ENCODE data around the gene ELFN2. TPM values are rescaled to one million over a fixed set of nuclear protein-coding genes. Genes with fewer than 3 reads are reported as not detected.

The ELFN2 gene
- total RNA-seq, 2 donors from 2014 or later, result 1.6 TPM; not detected in 1

GRCh38 chr22:37443086-37443485 lies 15.8 kb upstream of the ELFN2 start:
- TF ChIP-seq, protein P1, sequence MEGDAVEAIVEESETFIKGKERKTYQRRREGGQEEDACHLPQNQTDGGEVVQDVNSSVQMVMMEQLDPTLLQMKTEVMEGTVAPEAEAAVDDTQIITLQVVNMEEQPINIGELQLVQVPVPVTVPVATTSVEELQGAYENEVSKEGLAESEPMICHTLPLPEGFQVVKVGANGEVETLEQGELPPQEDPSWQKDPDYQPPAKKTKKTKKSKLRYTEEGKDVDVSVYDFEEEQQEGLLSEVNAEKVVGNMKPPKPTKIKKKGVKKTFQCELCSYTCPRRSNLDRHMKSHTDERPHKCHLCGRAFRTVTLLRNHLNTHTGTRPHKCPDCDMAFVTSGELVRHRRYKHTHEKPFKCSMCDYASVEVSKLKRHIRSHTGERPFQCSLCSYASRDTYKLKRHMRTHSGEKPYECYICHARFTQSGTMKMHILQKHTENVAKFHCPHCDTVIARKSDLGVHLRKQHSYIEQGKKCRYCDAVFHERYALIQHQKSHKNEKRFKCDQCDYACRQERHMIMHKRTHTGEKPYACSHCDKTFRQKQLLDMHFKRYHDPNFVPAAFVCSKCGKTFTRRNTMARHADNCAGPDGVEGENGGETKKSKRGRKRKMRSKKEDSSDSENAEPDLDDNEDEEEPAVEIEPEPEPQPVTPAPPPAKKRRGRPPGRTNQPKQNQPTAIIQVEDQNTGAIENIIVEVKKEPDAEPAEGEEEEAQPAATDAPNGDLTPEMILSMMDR (IDR thresholded peaks at IDR 0.05), result no peak
- TF ChIP-seq POLR2A (IDR thresholded peaks at IDR 0.05), result no peak
- ATAC-seq (no peak), DNase-seq (no peak)
- H3K36me3 ChIP-seq (replicated peaks in 1 of 2; ENCODE audit: insufficient read depth in 1 of 2, low read depth in 2 of 2), result no peaks in the 10 kb centered on the region
- peaks cover 0 to 5% (median 0%) of the 10 kb centered on the region in 3 donors for H3K9me3 ChIP-seq
- peaks cover 0 to 3% of the 10 kb centered on the region in 2 donors for H3K27me3 ChIP-seq
- H3K4me3 ChIP-seq, result no peak overlapping the region
- H3K4me1 ChIP-seq, result no peaks in the 10 kb centered on the region
- intact Hi-C loops (cut with DNase I), result no loop called here
- no peak overlapping the region for H3K27ac ChIP-seq
- 72 to 73% methylated on average over 7 of the region's 7 CpGs for WGBS, 2 donors

DNA sequence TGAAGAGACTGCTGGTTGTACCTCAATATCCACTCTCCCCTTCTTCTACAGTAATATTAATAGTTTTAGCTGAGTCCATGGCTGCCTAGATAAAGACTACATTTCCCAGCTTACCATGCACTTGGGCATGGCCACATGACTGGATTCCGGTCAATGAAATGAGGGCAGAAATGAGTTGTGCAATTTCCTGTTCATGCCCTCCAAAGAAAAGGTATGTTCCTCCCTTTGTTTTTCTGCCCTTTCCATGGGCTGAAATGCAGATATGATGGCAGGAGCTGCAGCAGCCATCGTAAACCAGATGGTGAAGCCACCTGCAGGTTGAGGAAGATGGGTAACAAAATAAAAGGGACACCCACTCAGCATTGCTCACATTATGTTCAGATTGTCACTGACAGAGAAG lies 15.3 kb upstream of the ELFN2 start:
- Histone ChIP-seq H3K27me3 (peaks cover 0 to 3% of the 10 kb centered on the region in 2 donors), H3K27ac (no peak overlapping the region), H3K4me3 (no peak overlapping the region), H3K36me3 (replicated peaks in 1 of 2; ENCODE audit: insufficient read depth in 1 of 2, low read depth in 2 of 2) (no peaks in the 10 kb centered on the region), H3K9me3 (peaks cover 0 to 5% (median 0%) of the 10 kb centered on the region in 3 donors), H3K4me1 (no peaks in the 10 kb centered on the region)
- ATAC-seq, result no peak
- no peak for TF ChIP-seq POLR2A (IDR thresholded peaks at IDR 0.05)
- TF ChIP-seq, protein P1 (IDR thresholded peaks at IDR 0.05), result no peak
- DNase-seq, result no peak
- WGBS, 2 donors, result 70 to 74% methylated on average over 2 of the region's 2 CpGs
- intact Hi-C loops (cut with DNase I), result no loop called here

GRCh38 chr22:37442135-37442534 lies 14.9 kb upstream of the ELFN2 start:
- Histone ChIP-seq H3K9me3 (peaks cover 0 to 5% (median 0%) of the 10 kb centered on the region in 3 donors), H3K4me3 (no peak overlapping the region), H3K4me1 (no peaks in the 10 kb centered on the region), H3K27ac (no peak overlapping the region), H3K36me3 (replicated peaks in 1 of 2; ENCODE audit: insufficient read depth in 1 of 2, low read depth in 2 of 2) (no peaks in the 10 kb centered on the region), H3K27me3 (peaks cover 0 to 3% of the 10 kb centered on the region in 2 donors)
- TF ChIP-seq, protein P1 (IDR thresholded peaks at IDR 0.05), result no peak
- no peak for TF ChIP-seq POLR2A (IDR thresholded peaks at IDR 0.05)
- ATAC-seq (no peak), DNase-seq (no peak)
- intact Hi-C loops (cut with DNase I), result no loop called here
- 44 to 63% methylated on average over 8 of the region's 8 CpGs for WGBS, 2 donors

DNA sequence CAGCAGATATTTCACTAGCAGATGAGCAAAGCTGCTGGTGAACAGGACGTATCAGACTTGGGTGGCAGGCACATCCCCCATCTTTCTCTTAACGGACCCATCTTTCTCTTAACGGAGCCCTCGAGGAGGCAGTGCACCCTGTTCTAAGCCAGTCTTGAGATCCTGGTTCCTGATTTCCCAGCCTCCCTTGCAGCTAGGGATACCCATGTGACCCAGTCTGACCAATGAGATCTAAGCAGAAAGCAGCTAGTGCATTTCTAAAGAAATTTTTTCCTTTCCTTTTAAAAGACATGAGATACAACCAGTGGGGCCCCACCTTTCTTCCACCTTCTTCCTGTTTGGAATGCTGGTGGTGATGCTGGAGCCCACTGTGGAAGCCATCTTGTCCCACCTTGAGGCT lies 13.6 kb upstream of the ELFN2 start:
- DNase-seq (no peak), ATAC-seq (no peak)
- Histone ChIP-seq H3K4me3 (no peak overlapping the region), H3K4me1 (no peaks in the 10 kb centered on the region), H3K9me3 (peaks cover 0 to 5% (median 0%) of the 10 kb centered on the region in 3 donors), H3K27ac (no peak overlapping the region), H3K36me3 (replicated peaks in 1 of 2; ENCODE audit: insufficient read depth in 1 of 2, low read depth in 2 of 2) (no peaks in the 10 kb centered on the region), H3K27me3 (peaks cover 0 to under 1% of the 10 kb centered on the region in 2 donors)
- 78% methylated on average over 4 of the region's 4 CpGs for WGBS, 2 donors
- intact Hi-C loops (cut with DNase I), result no loop called here
- TF ChIP-seq, protein P1 (IDR thresholded peaks at IDR 0.05), result no peak
- no peak for TF ChIP-seq POLR2A (IDR thresholded peaks at IDR 0.05)

- peaks cover 0 to 5% (median 0%) of the 10 kb centered on the region in 3 donors for H3K9me3 ChIP-seq
- H3K4me1 ChIP-seq, result no peaks in the 10 kb centered on the region
- ATAC-seq, result no peak
- H3K36me3 ChIP-seq (replicated peaks in 1 of 2; ENCODE audit: insufficient read depth in 1 of 2, low read depth in 2 of 2), result no peaks in the 10 kb centered on the region
- TF ChIP-seq POLR2A (IDR thresholded peaks at IDR 0.05), result no peak
- TF ChIP-seq, protein P1 (IDR thresholded peaks at IDR 0.05), result no peak
- no peaks in the 10 kb centered on the region for H3K27me3 ChIP-seq
- no peak overlapping the region for H3K27ac ChIP-seq
- no peak overlapping the region for H3K4me3 ChIP-seq
- 55 to 61% methylated on average over 2 to 5 of the region's 5 CpGs for WGBS, 2 donors
- intact Hi-C loops (cut with DNase I), result no loop called here
- no peak for DNase-seq
Measured at GRCh38 chr22:37439347-37439746, 12.1 kb upstream of the ELFN2 start.
